SU-DHL-6 (cell line): Measurements from ENCODE around the gene DHRS7.

Experiments
- H2AFZ ChIP-seq: fragments of 200-600 bp; sonication (generic); 2 replicates; pipeline ENCODE4 v1.6.1; 2014; ENCODE audit warnings: low read depth, mild to moderate bottlenecking, moderate library complexity, mixed read lengths, antibody characterized with exemption, low read length; ENCODE audit not compliant: severe bottlenecking
- H3F3A ChIP-seq: fragments of 200-600 bp; shearing (Covaris generic); 2 replicates; pipeline ENCODE4 v1.6.0; 2016; ENCODE audit warnings: antibody characterized with exemption, mild to moderate bottlenecking; ENCODE audit not compliant: insufficient read depth
- H3K27ac ChIP-seq: fragments of 200-600 bp; sonication (generic); 2 replicates; pipeline ENCODE4 v1.5.1; 2016; ENCODE audit warnings: low read depth, mild to moderate bottlenecking, low read length, moderate library complexity, mixed read lengths
- H3K27me3 ChIP-seq: fragments of 200-600 bp; sonication (generic), shearing (Covaris generic); 2 replicates; pipeline ENCODE4 v1.6.0; 2014; ENCODE audit warnings: mild to moderate bottlenecking, low read length
- H3K36me3 ChIP-seq: fragments of 200-600 bp; sonication (generic); 2 replicates; pipeline ENCODE4 v1.6.1; 2014; ENCODE audit warnings: mild to moderate bottlenecking, low read length, mixed read lengths
- H3K4me2 ChIP-seq: fragments of 300-600, 200-600 bp; shearing (Covaris generic), sonication (generic); 2 replicates; pipeline ENCODE4 v1.6.0; 2014; ENCODE audit warnings: low read length, low read depth, mild to moderate bottlenecking; ENCODE audit not compliant: poor library complexity, severe bottlenecking
- H3K4me3 ChIP-seq: fragments of 200-600 bp; sonication (generic); 2 replicates; pipeline ENCODE4 v1.5.1; 2014; ENCODE audit warnings: antibody characterized with exemption, low read length, mild to moderate bottlenecking, mixed read lengths; ENCODE audit not compliant: insufficient read depth, poor library complexity, severe bottlenecking
- H3K79me2 ChIP-seq: fragments of 200-600 bp; sonication (generic); 2 replicates; pipeline ENCODE4 v1.6.1; 2014; ENCODE audit warnings: mild to moderate bottlenecking, low read length, moderate library complexity; ENCODE audit not compliant: insufficient read depth
- H3K9ac ChIP-seq: fragments of 200-600 bp; sonication (generic); 2 replicates; pipeline ENCODE4 v1.7.0; 2014; ENCODE audit warnings: mild to moderate bottlenecking, low read length
- H3K9me2 ChIP-seq: fragments of 200-600 bp; sonication (generic); replicated peaks from 2 replicates; pipeline ENCODE4 v1.6.1; 2014; ENCODE audit warnings: low read length; ENCODE audit not compliant: insufficient read depth
- H3K9me3 ChIP-seq: fragments of 200-600 bp; sonication (generic); 2 replicates; pipeline ENCODE4 v1.6.1; 2014; ENCODE audit warnings: low read length, mixed read lengths; ENCODE audit not compliant: insufficient read depth
- H4K20me1 ChIP-seq: fragments of 200-600 bp; sonication (generic); 2 replicates; pipeline ENCODE4 v1.6.1; 2014; ENCODE audit warnings: low read depth, mild to moderate bottlenecking, antibody characterized with exemption, low read length, moderate library complexity, mixed read lengths
- EZH2phosphoT487 ChIP-seq: fragments of 200-600 bp; sonication (generic), shearing (Covaris generic); conservative IDR thresholded peaks from 2 replicates; pipeline ENCODE4 v1.6.1; 2018; ENCODE audit warnings: mild to moderate bottlenecking, antibody characterized with exemption, low read length, moderate library complexity, mixed read lengths
- TF ChIP-seq, protein P1 (sequence below): fragments of 200-600 bp; sonication (generic); IDR thresholded peaks from one replicate; pipeline ENCODE4 v1.5.1; 2017; ENCODE audit warnings: antibody characterized with exemption, mild to moderate bottlenecking, low read length, moderate library complexity; ENCODE audit not compliant: insufficient read depth, poor library complexity, severe bottlenecking

DHRS7 gene

GRCh38 chr14:60195179-60195810 is 30.1 kb upstream of the DHRS7 start:
- H3K79me2 ChIP-seq, result no peaks in the 10 kb centered on the region
- no peak overlapping the region for H2AFZ ChIP-seq
- H3K9me3 ChIP-seq, result no peaks in the 10 kb centered on the region
- no peaks in the 10 kb centered on the region for H3F3A ChIP-seq
- no peak overlapping the region for H3K4me3 ChIP-seq
- no peaks in the 10 kb centered on the region for H3K36me3 ChIP-seq
- H3K9me2 ChIP-seq, result no peaks in the 10 kb centered on the region
- H3K27ac ChIP-seq, result no peak overlapping the region
- H3K4me2 ChIP-seq, result no peak overlapping the region
- no peaks in the 10 kb centered on the region for H3K27me3 ChIP-seq
- TF ChIP-seq EZH2phosphoT487, result no peak
- TF ChIP-seq, protein P1, sequence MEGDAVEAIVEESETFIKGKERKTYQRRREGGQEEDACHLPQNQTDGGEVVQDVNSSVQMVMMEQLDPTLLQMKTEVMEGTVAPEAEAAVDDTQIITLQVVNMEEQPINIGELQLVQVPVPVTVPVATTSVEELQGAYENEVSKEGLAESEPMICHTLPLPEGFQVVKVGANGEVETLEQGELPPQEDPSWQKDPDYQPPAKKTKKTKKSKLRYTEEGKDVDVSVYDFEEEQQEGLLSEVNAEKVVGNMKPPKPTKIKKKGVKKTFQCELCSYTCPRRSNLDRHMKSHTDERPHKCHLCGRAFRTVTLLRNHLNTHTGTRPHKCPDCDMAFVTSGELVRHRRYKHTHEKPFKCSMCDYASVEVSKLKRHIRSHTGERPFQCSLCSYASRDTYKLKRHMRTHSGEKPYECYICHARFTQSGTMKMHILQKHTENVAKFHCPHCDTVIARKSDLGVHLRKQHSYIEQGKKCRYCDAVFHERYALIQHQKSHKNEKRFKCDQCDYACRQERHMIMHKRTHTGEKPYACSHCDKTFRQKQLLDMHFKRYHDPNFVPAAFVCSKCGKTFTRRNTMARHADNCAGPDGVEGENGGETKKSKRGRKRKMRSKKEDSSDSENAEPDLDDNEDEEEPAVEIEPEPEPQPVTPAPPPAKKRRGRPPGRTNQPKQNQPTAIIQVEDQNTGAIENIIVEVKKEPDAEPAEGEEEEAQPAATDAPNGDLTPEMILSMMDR, result no peak
- no peak overlapping the region for H3K9ac ChIP-seq
- H4K20me1 ChIP-seq, result no peaks in the 10 kb centered on the region

DNA sequence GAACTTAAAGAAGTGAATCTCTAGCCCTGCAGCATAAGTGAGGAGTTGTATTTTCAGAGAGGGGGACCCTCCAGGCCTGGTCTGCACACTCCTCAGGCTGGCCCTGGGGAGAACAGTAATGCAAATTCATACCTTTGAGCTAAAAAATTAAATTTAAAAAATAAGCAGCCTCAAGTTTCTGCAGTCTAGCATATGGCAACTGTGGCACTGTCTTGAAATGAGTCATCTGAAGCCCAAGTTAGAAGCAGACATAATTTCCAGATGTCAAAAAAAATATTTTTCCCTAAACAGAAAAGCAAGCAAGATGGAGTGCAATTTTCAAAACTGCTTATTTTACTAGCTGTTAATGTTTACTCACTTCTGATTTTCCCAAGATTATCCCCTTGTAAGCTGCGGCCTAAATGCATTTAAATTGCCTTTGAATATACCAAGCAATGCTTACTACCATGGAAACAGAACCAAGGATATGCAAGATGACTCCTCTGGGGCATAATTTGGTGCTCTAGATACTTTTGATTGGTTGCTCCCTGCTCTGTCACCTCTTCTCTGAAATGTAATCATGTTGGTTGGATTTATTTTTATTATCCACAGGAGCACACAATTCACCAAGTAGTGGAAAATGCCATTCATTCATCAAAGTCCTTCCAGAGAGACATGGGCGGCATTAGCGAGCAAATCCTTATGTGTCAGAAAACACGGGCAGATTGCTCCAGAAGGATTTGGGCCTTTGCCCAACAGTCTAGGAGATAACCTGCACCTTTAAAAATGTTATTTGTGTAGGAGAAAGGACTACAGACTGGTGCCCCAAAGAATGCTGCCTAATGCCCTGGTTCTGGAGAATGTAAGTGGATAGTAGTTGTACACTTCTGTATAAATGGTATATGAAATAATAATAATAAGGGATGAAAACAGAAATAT is 25.0 kb upstream of the DHRS7 start:
- H3K4me3 ChIP-seq, result no peak overlapping the region
- H3K4me2 ChIP-seq, result no peak overlapping the region
- H3K79me2 ChIP-seq, result no peaks in the 10 kb centered on the region
- H2AFZ ChIP-seq, result no peak overlapping the region
- no peaks in the 10 kb centered on the region for H4K20me1 ChIP-seq
- H3K9me2 ChIP-seq, result no peaks in the 10 kb centered on the region
- H3F3A ChIP-seq, result no peaks in the 10 kb centered on the region
- TF ChIP-seq EZH2phosphoT487, result no peak
- TF ChIP-seq, protein P1, result no peak
- no peaks in the 10 kb centered on the region for H3K36me3 ChIP-seq
- no peaks in the 10 kb centered on the region for H3K9me3 ChIP-seq
- no peaks in the 10 kb centered on the region for H3K27me3 ChIP-seq
- no peak overlapping the region for H3K9ac ChIP-seq
- no peak overlapping the region for H3K27ac ChIP-seq

DNA sequence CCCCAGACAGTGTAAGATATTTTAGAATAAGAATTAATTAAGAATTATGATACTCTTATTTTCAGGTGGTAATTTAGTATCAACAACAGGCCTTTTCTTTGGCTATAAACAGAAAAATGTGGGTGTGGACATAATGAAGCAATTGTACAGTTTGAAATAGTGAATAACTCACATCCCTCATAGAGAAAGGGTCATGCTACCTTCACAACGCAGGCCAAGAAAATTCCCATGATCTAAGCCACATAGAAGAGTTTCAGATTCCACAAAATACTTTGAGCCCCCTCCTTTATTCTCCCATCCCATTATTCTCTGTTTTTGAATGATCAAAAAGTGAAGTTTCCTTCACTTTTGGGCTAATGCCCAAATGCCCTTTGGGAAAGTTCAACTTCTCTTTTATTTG is 23.5 kb upstream of the DHRS7 start:
- H3K79me2 ChIP-seq, result no peaks in the 10 kb centered on the region
- no peak overlapping the region for H2AFZ ChIP-seq
- no peaks in the 10 kb centered on the region for H3K9me2 ChIP-seq
- TF ChIP-seq, protein P1, result no peak
- no peak for TF ChIP-seq EZH2phosphoT487
- no peak overlapping the region for H3K9ac ChIP-seq
- no peaks in the 10 kb centered on the region for H4K20me1 ChIP-seq
- H3F3A ChIP-seq, result no peaks in the 10 kb centered on the region
- H3K9me3 ChIP-seq, result no peaks in the 10 kb centered on the region
- no peak overlapping the region for H3K4me3 ChIP-seq
- H3K27ac ChIP-seq, result no peak overlapping the region
- H3K4me2 ChIP-seq, result no peak overlapping the region
- no peaks in the 10 kb centered on the region for H3K27me3 ChIP-seq
- H3K36me3 ChIP-seq, result no peaks in the 10 kb centered on the region
